ENCODE data around the gene STUM. TPM values are rescaled to one million over a fixed set of nuclear protein-coding genes. Genes with fewer than 3 reads are reported as not detected.

STUM gene
- total RNA-seq, 1 experiment from 2014 or later, result 0.11 TPM

- Histone ChIP-seq H3K9ac (ENCODE audit: extremely low read depth, insufficient read length, low read length) (no peak overlapping the region), H2BK120ac (ENCODE audit: low read depth, low read length, poor library complexity, severe bottlenecking) (no peak overlapping the region), H2BK12ac (ENCODE audit: insufficient read length, low read depth, low read length) (no peak overlapping the region), H3K27me3 (ENCODE audit: insufficient read depth, low read length) (no peaks in the 10 kb centered on the region), H3K14ac (ENCODE audit: insufficient read depth, low read length) (no peak overlapping the region; the same call in 1 of the 2 replicates), H3K4me1 (ENCODE audit: insufficient read depth, low read length) (no peaks in the 10 kb centered on the region), H2AK5ac (ENCODE audit: insufficient read length, low read length) (no peak overlapping the region), H3K23ac (ENCODE audit: insufficient read length, low read depth, low read length) (no peak overlapping the region), H3K4ac (ENCODE audit: low read depth, low read length) (no peak overlapping the region), H2BK15ac (ENCODE audit: low read depth, low read length) (no peak overlapping the region), H3K56ac (ENCODE audit: insufficient read length, low read depth, low read length) (no peak overlapping the region), H3K18ac (ENCODE audit: insufficient read length, low read depth, low read length) (no peak overlapping the region), H3T11ph (ENCODE audit: low read length) (no peak overlapping the region), H3K23me2 (ENCODE audit: insufficient read length, low read depth, low read length, poor library complexity, severe bottlenecking) (no peaks in the 10 kb centered on the region), H4K20me1 (ENCODE audit: control insufficient read depth, insufficient read depth, insufficient read length) (no peaks in the 10 kb centered on the region), H3K9me3 (ENCODE audit: control insufficient read depth, low read depth, low read length) (no peaks in the 10 kb centered on the region), H2BK5ac (ENCODE audit: insufficient read length, low read length) (no peak overlapping the region), H3K4me2 (ENCODE audit: insufficient read depth, insufficient read length, low read length) (no peak overlapping the region), H4K8ac (replicated peaks; ENCODE audit: insufficient read length, low read depth, low read length) (no peak overlapping the region), H4K91ac (ENCODE audit: insufficient read length, low read depth, low read length) (no peak overlapping the region), H2BK20ac (ENCODE audit: low read depth, low read length, poor library complexity, severe bottlenecking) (no peak overlapping the region), H3K79me1 (ENCODE audit: insufficient read depth, low read depth, low read length, poor library complexity, severe bottlenecking) (no peaks in the 10 kb centered on the region), H3K27ac (ENCODE audit: insufficient read length, low read depth, low read length) (no peak overlapping the region), H4K5ac (ENCODE audit: insufficient read length, low read depth, low read length) (no peak overlapping the region), H2AFZ (ENCODE audit: low read length) (no peak overlapping the region), H3K79me2 (ENCODE audit: insufficient read depth, low read length) (no peaks in the 10 kb centered on the region)
- Mint-ChIP-seq H3K9me3 (no peaks in the 10 kb centered on the region), H3K4me3 (no peak overlapping the region), H3K27me3 (ENCODE audit: low read depth) (no peaks in the 10 kb centered on the region), H3K4me1 (peaks cover 14 to 20% of the 10 kb centered on the region in 2 experiments), H3K27ac (peak overlapping the region in 1 of 3 experiments; percentile 82; a peak in 1 of 7 replicates), H3K36me3 (ENCODE audit: insufficient read depth in 1 of 3, low read depth in 3 of 3) (no peaks in the 10 kb centered on the region; a peak in 1 of 7 replicates)
- no peak for TF ChIP-seq CTCF (conservative IDR thresholded peaks at IDR 0.05)
- WGBS (ENCODE audit: extremely low coverage, insufficient read length, low lambda C conversion rate), result no CpG with 5 or more reads among the region's 21 CpGs
- DNase-seq, result no peak
Measured at GRCh38 chr1:226574591-226575435, 26.2 kb downstream of the STUM start.

All from H9 (cell line).